ENCODE data around the gene PPM1G. TPM values are rescaled to one million over a fixed set of nuclear protein-coding genes. Genes with fewer than 3 reads are reported as not detected.

PPM1G gene
- total RNA-seq, result 10 to 100 TPM; 63.9 to 73.8 (median 69.5) TPM
- total RNA-seq (2013), result 57.0 TPM

- Histone ChIP-seq H3K27ac (ENCODE audit: low read length) (peak within 1 kb of the TSS; percentile 79), H3K36me3 (ENCODE audit: control insufficient read depth, insufficient read depth, low read length) (no peaks in the 10 kb centered on the region), H3K4me1 (ENCODE audit: control insufficient read depth, insufficient read depth, low read length) (peaks cover 27% of the 10 kb centered on the region), H3K27me3 (ENCODE audit: control insufficient read depth, insufficient read depth, low read length) (no peaks in the 10 kb centered on the region), H3K9me3 (ENCODE audit: control insufficient read depth, insufficient read depth, low read length) (no peaks in the 10 kb centered on the region), H3K4me3 (ENCODE audit: low read length) (peak within 1 kb of the TSS; percentile 91)
- Mint-ChIP-seq H3K9me3 (no peaks in the 10 kb centered on the region), H3K4me1 (peaks cover 30 to 38% of the 10 kb centered on the region in 2 donors), H3K27ac (peak within 1 kb of the TSS; percentile 92 to 93), H3K36me3 (no peaks in the 10 kb centered on the region), H3K4me3 (peak within 1 kb of the TSS; percentile 90), H3K27me3 (ENCODE audit: low read depth in 2 of 2) (peaks cover 10 to 13% of the 10 kb centered on the region in 2 donors)
- 2% methylated on average over 82 of the region's 82 CpGs for WGBS (ENCODE audit: insufficient coverage)
- no peak for TF ChIP-seq CTCF (IDR thresholded peaks at IDR 0.05)
- intact Hi-C loops (cut with micrococcal nuclease), result loop anchor here (1.0 to 2.0 kb wide), 4 partner anchors 18 to 79 kb away; partner anchors contain the start of genes EIF2B4, IFT172, NRBP1 and SNX17
- ATAC-seq, result peak; percentile 95 to 100 (median 97)
- DNase-seq, result peak; percentile 97 to 98
Measured at GRCh38 chr2:27409321-27410073, at the start of gene PPM1G. PPM1G (minus strand) TSS chr2:27409591; CDS start chr2:27409422, 169 bp downstream.

- WGBS (ENCODE audit: insufficient coverage), result 96% methylated on average over 7 of the region's 7 CpGs
- H3K9me3 Mint-ChIP-seq, result no peaks in the 10 kb centered on the region
- H3K36me3 Mint-ChIP-seq, result peaks cover 12% of the 10 kb centered on the region
Measured at GRCh38 chr2:27453968-27454367, 44.6 kb upstream of the PPM1G start.

GRCh38 chr2:27451095-27451494, 41.7 kb upstream of the PPM1G start:
- Mint-ChIP-seq H3K4me1 (no peaks in the 10 kb centered on the region), H3K36me3 (peaks cover 7% of the 10 kb centered on the region), H3K27me3 (ENCODE audit: low read depth in 2 of 2) (no peaks in the 10 kb centered on the region), H3K4me3 (no peak overlapping the region), H3K27ac (no peak overlapping the region), H3K9me3 (no peaks in the 10 kb centered on the region)
- WGBS (ENCODE audit: insufficient coverage), result 94% methylated on average over 1 of the region's 1 CpG
- DNase-seq (no peak), ATAC-seq (no peak)
- intact Hi-C loops (cut with micrococcal nuclease), result no loop called here
- Histone ChIP-seq H3K27me3 (ENCODE audit: control insufficient read depth, insufficient read depth, low read length) (no peaks in the 10 kb centered on the region), H3K9me3 (ENCODE audit: control insufficient read depth, insufficient read depth, low read length) (no peaks in the 10 kb centered on the region), H3K36me3 (ENCODE audit: control insufficient read depth, insufficient read depth, low read length) (peaks cover 30% of the 10 kb centered on the region), H3K4me1 (ENCODE audit: control insufficient read depth, insufficient read depth, low read length) (no peaks in the 10 kb centered on the region), H3K4me3 (ENCODE audit: low read length) (no peak overlapping the region), H3K27ac (ENCODE audit: low read length) (no peak overlapping the region)
- TF ChIP-seq CTCF (IDR thresholded peaks at IDR 0.05), result no peak

More at GRCh38 chr2:27453968-27454367, 44.6 kb upstream of the PPM1G start:
- Mint-ChIP-seq H3K4me1 (no peaks in the 10 kb centered on the region), H3K4me3 (no peak overlapping the region), H3K27me3 (ENCODE audit: low read depth in 2 of 2) (no peaks in the 10 kb centered on the region), H3K27ac (no peak overlapping the region)
- H3K9me3 ChIP-seq (ENCODE audit: control insufficient read depth, insufficient read depth, low read length), result no peaks in the 10 kb centered on the region
- no peak overlapping the region for H3K27ac ChIP-seq (ENCODE audit: low read length)
- TF ChIP-seq CTCF (IDR thresholded peaks at IDR 0.05), result no peak
- no peak for DNase-seq
- no peak for ATAC-seq
- H3K4me1 ChIP-seq (ENCODE audit: control insufficient read depth, insufficient read depth, low read length), result no peaks in the 10 kb centered on the region
- H3K4me3 ChIP-seq (ENCODE audit: low read length), result no peak overlapping the region
- H3K27me3 ChIP-seq (ENCODE audit: control insufficient read depth, insufficient read depth, low read length), result no peaks in the 10 kb centered on the region
- intact Hi-C loops (cut with micrococcal nuclease), result no loop called here
- peaks cover 29% of the 10 kb centered on the region for H3K36me3 ChIP-seq (ENCODE audit: control insufficient read depth, insufficient read depth, low read length)
